ENCODE measurements around the gene SPEM1. TPM values are rescaled to one million over a fixed set of nuclear protein-coding genes. Genes with fewer than 3 reads are reported as not detected.
A peak's percentile ranks its signal among the peaks of the same experiment; 100 is the strongest.
"Not testable (repeated sequence)": the region's sequence is repeated elsewhere in the genome, so short reads cannot be mapped to it uniquely, and the experiment has no call there.

Gene SPEM1
- total RNA-seq, 1 donor: not detected

DNA sequence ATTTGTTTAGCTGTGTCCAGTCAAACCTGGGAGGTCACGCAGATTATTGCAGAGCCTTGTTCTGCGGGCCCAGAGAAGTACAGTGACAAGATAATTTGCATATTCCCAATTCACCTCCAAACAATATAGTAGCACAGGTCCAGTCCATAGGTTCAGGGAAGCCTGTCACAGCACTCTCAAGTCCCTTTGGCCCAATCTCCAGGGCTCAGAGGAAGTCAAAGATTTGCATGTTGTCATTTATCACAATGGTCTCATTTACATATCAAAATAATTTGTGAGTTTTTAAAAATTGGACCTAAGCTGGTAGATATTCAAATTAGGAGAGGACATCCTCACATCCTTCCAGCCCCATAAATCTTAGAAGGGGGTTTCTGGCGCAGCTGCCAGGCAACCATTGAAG is 47.4 kb downstream of the SPEM1 start:
- peaks cover 27% of the 10 kb centered on the region for H3K36me3 ChIP-seq (ENCODE audit: insufficient read depth, low read length)
- TF ChIP-seq, protein P1, sequence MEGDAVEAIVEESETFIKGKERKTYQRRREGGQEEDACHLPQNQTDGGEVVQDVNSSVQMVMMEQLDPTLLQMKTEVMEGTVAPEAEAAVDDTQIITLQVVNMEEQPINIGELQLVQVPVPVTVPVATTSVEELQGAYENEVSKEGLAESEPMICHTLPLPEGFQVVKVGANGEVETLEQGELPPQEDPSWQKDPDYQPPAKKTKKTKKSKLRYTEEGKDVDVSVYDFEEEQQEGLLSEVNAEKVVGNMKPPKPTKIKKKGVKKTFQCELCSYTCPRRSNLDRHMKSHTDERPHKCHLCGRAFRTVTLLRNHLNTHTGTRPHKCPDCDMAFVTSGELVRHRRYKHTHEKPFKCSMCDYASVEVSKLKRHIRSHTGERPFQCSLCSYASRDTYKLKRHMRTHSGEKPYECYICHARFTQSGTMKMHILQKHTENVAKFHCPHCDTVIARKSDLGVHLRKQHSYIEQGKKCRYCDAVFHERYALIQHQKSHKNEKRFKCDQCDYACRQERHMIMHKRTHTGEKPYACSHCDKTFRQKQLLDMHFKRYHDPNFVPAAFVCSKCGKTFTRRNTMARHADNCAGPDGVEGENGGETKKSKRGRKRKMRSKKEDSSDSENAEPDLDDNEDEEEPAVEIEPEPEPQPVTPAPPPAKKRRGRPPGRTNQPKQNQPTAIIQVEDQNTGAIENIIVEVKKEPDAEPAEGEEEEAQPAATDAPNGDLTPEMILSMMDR (IDR thresholded peaks at IDR 0.05; ENCODE audit: extremely low read depth, low read depth, low read length): no peak
- peak overlapping the region; percentile 48 for H3K27ac ChIP-seq (ENCODE audit: low read depth, low read length)
- H2AFZ ChIP-seq (ENCODE audit: low read length): no peak overlapping the region
- no peaks in the 10 kb centered on the region for H3K27me3 ChIP-seq (ENCODE audit: insufficient read depth, low read length)
- H3K4me3 ChIP-seq (ENCODE audit: insufficient read depth, low read length): no peak overlapping the region
- H4K20me1 ChIP-seq (ENCODE audit: insufficient read depth, low read length): peaks cover 48% of the 10 kb centered on the region
- DNase-seq (ENCODE audit: insufficient read length, low spot score, missing footprints): peak; percentile 62
- H3K4me1 ChIP-seq (ENCODE audit: insufficient read depth, low read length): peaks cover 10% of the 10 kb centered on the region
- no peak overlapping the region for H3K4me2 ChIP-seq (ENCODE audit: insufficient read depth, low read length)
- H3K79me2 ChIP-seq (ENCODE audit: insufficient read depth, low read length): peaks cover 69% of the 10 kb centered on the region
- no peaks in the 10 kb centered on the region for H3K9me3 ChIP-seq (ENCODE audit: low read depth, low read length)

DNA sequence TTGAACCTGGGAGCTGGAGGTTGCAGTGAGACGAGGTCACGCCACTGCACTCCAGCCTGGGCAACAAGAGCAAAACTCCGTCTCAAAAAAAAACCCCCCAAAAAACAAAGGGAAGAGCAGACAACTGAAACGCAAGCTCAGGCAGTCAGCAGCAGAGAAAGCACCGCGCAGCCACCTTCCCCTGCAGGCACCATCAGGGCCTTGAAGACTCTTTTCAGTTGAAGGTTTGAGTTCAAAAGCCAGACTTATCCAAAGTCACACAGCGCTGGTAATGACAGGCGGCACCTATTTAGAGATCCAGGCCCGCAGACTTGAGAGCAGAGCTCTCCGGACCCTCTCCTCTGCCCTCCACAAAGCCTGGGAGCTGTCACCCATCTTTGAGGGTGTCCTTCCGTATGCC is 48.2 kb downstream of the SPEM1 start:
- Histone ChIP-seq H3K4me2 (ENCODE audit: insufficient read depth, low read length) (no peak overlapping the region), H3K9me3 (ENCODE audit: low read depth, low read length) (no peaks in the 10 kb centered on the region), H3K79me2 (ENCODE audit: insufficient read depth, low read length) (peaks cover 75% of the 10 kb centered on the region), H3K27me3 (ENCODE audit: insufficient read depth, low read length) (no peaks in the 10 kb centered on the region), H3K4me3 (ENCODE audit: insufficient read depth, low read length) (no peak overlapping the region), H4K20me1 (ENCODE audit: insufficient read depth, low read length) (peaks cover 48% of the 10 kb centered on the region), H3K4me1 (ENCODE audit: insufficient read depth, low read length) (peaks cover 10% of the 10 kb centered on the region), H3K27ac (ENCODE audit: low read depth, low read length) (no peak overlapping the region), H3K36me3 (ENCODE audit: insufficient read depth, low read length) (peaks cover 19% of the 10 kb centered on the region), H2AFZ (ENCODE audit: low read length) (no peak overlapping the region)
- peak; percentile 55 for DNase-seq (ENCODE audit: insufficient read length, low spot score, missing footprints)
- TF ChIP-seq, protein P1 (IDR thresholded peaks at IDR 0.05; ENCODE audit: extremely low read depth, low read depth, low read length): no peak

DNA sequence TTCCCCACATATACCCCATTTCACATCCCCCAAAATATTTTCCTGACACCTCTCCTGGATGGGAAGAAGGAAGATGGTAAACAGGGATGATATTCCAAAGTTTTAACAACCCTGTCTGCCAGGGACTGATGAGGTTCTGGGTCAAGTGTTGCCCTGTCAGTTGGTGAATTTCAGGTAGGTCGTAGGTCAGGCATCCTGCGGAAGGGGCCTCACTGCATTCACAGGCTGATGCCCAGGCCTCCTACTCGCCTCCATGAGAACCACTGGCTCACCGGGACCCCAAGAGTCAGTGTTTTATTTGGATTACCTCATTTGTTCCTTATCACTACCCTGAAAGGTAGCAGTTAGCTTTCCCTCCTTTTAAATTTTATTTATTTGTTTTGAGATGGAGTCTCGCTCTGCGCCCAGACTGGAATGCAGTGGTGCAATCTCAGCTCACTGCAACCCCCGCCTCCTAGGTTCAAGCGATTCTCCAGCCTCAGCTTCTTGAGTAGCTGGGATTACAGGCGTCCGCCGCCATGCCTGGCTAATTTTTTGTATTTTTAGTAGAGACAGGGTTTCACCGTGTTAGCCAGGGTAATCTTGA is 48.8 kb downstream of the SPEM1 start:
- Histone ChIP-seq H3K36me3 (ENCODE audit: insufficient read depth, low read length) (peaks cover 17% of the 10 kb centered on the region), H3K27ac (ENCODE audit: low read depth, low read length) (no peak overlapping the region), H3K79me2 (ENCODE audit: insufficient read depth, low read length) (peaks cover 78% of the 10 kb centered on the region), H3K4me3 (ENCODE audit: insufficient read depth, low read length) (no peak overlapping the region), H3K27me3 (ENCODE audit: insufficient read depth, low read length) (no peaks in the 10 kb centered on the region), H3K4me2 (ENCODE audit: insufficient read depth, low read length) (no peak overlapping the region), H3K9me3 (ENCODE audit: low read depth, low read length) (no peaks in the 10 kb centered on the region), H4K20me1 (ENCODE audit: insufficient read depth, low read length) (peaks cover 53% of the 10 kb centered on the region), H2AFZ (ENCODE audit: low read length) (no peak overlapping the region), H3K4me1 (ENCODE audit: insufficient read depth, low read length) (peaks cover 10% of the 10 kb centered on the region)
- no peak for DNase-seq (ENCODE audit: insufficient read length, low spot score, missing footprints)
- TF ChIP-seq, protein P1 (IDR thresholded peaks at IDR 0.05; ENCODE audit: extremely low read depth, low read depth, low read length): no peak

DNA sequence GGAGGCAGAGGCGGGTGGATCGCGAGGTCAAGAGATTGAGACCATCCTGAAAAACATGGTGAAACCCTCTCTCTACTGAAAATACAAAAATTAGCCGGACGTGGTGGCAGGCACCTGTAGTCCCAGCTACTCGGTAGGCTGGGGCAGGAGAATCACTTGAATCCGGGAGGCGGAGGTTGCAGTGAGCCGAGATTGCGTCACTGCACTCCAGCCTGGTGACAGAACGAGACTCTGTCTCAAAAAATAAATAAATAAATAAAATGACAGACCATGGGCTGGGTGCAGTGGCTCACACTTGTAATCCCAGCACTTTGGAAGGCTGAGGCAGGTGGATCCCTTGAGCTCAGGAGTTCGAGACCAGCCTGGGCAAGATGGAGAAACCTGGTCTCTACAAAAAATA is 49.7 kb downstream of the SPEM1 start:
- Histone ChIP-seq H3K4me1 (ENCODE audit: insufficient read depth, low read length) (peaks cover 10% of the 10 kb centered on the region), H3K79me2 (ENCODE audit: insufficient read depth, low read length) (peaks cover 86% of the 10 kb centered on the region), H3K36me3 (ENCODE audit: insufficient read depth, low read length) (peaks cover 16% of the 10 kb centered on the region), H4K20me1 (ENCODE audit: insufficient read depth, low read length) (peaks cover 61% of the 10 kb centered on the region)
- DNase-seq (ENCODE audit: insufficient read length, low spot score, missing footprints); H3K27ac ChIP-seq (ENCODE audit: low read depth, low read length); H3K27me3 ChIP-seq (ENCODE audit: insufficient read depth, low read length); H3K9me3 ChIP-seq (ENCODE audit: low read depth, low read length); H2AFZ ChIP-seq (ENCODE audit: low read length); H3K4me2 ChIP-seq (ENCODE audit: insufficient read depth, low read length); H3K4me3 ChIP-seq (ENCODE audit: insufficient read depth, low read length): not testable (repeated sequence)

DNA sequence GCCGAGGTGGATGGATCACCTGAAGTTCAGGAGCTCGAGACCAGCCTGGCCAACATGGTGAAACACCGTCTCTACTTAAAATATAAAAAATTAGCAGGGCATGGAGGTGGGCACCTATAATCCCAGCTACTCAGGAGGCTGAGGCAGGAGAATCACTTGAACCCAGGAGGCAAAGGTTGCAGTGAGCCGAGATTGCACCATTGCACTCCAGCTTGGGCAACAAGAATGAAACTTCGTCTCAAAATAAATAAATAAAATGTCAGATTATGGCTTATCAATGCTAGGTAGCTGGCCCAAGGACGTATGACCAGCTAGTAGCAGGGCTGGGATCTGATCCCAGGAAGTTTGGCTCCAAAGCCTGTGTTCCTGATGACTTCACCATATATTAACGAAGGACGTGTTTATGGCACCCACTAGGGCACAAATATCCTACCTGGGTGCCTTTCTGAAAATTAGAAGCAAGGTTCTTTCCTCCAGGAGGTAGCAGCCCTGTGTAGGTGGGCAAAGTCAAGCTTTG is 50.4 kb downstream of the SPEM1 start:
- not testable (repeated sequence) for H3K4me2 ChIP-seq (ENCODE audit: insufficient read depth, low read length); H3K9me3 ChIP-seq (ENCODE audit: low read depth, low read length); H3K27ac ChIP-seq (ENCODE audit: low read depth, low read length); H3K4me3 ChIP-seq (ENCODE audit: insufficient read depth, low read length); DNase-seq (ENCODE audit: insufficient read length, low spot score, missing footprints); H2AFZ ChIP-seq (ENCODE audit: low read length); H3K27me3 ChIP-seq (ENCODE audit: insufficient read depth, low read length)
- peaks cover 15% of the 10 kb centered on the region for H3K36me3 ChIP-seq (ENCODE audit: insufficient read depth, low read length)
- peaks cover 10% of the 10 kb centered on the region for H3K4me1 ChIP-seq (ENCODE audit: insufficient read depth, low read length)
- H4K20me1 ChIP-seq (ENCODE audit: insufficient read depth, low read length): peaks cover 67% of the 10 kb centered on the region
- peaks cover 91% of the 10 kb centered on the region for H3K79me2 ChIP-seq (ENCODE audit: insufficient read depth, low read length)

All from osteoblast (primary cell).